ENCODE data around the gene PLEK2.

GRCh38 chr14:67428501-67429031 is 16.6 kb upstream of the PLEK2 start:
- TF ChIP-seq, protein P1, sequence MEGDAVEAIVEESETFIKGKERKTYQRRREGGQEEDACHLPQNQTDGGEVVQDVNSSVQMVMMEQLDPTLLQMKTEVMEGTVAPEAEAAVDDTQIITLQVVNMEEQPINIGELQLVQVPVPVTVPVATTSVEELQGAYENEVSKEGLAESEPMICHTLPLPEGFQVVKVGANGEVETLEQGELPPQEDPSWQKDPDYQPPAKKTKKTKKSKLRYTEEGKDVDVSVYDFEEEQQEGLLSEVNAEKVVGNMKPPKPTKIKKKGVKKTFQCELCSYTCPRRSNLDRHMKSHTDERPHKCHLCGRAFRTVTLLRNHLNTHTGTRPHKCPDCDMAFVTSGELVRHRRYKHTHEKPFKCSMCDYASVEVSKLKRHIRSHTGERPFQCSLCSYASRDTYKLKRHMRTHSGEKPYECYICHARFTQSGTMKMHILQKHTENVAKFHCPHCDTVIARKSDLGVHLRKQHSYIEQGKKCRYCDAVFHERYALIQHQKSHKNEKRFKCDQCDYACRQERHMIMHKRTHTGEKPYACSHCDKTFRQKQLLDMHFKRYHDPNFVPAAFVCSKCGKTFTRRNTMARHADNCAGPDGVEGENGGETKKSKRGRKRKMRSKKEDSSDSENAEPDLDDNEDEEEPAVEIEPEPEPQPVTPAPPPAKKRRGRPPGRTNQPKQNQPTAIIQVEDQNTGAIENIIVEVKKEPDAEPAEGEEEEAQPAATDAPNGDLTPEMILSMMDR (IDR thresholded peaks at IDR 0.05 in 4 of 5, conservative IDR thresholded peaks at IDR 0.05 in 1 of 5) = no peak
- TF ChIP-seq POLR2A (IDR thresholded peaks at IDR 0.05) = no peak
